GM18508 (cell line): Measurements from ENCODE around the gene SCIN.
"Not testable (repeated sequence)": the region's sequence is repeated elsewhere in the genome, so short reads cannot be mapped to it uniquely, and the experiment has no call there.

ENCODE experiments used
- ATAC-seq: cut with Tn5 transposase; IDR thresholded peaks from one replicate; pipeline ENCODE4 v1.9.1; 2021; ENCODE audit warnings: moderate number of reproducible peaks; ENCODE audit not compliant: insufficient read depth, unreplicated experiment

Gene SCIN

DNA sequence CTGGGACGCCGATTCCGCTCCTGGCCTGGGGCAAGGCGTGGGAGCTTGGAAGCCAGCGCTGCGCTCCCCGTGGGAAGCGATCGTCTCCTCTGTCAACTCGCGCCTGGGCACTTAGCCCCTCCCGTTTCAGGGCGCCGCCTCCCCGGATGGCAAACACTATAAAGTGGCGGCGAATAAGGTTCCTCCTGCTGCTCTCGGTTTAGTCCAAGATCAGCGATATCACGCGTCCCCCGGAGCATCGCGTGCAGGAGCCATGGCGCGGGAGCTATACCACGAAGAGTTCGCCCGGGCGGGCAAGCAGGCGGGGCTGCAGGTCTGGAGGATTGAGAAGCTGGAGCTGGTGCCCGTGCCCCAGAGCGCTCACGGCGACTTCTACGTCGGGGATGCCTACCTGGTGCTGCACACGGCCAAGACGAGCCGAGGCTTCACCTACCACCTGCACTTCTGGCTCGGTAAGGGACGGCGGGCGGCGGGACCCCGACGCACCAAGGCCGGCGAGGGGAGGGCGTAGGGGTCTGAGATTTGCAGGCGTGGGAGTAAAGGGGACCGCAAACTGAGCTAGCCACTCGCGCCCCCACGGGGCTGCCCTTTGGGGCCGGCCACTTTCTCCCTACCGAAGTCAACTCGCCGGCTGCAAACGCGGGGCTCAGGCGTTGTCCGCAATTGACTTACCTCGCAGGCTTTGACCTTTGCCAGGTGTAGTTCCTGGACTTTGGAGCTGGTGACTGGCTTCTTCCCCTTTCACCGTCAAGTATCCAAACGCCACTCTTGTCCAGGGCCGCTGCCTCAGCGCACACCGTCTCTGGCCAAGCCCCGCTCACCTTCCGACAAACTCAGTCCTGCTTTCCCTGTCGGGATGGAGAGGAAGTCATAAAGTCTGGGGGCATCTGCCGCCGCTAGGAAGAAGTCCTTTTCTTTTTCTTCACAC, at the start of gene SCIN:
TSS of gene SCIN (plus strand) at position 187 of the 928 bp plus-strand sequence. CDS start at position 254, 67 bp downstream.
- no peak for ATAC-seq

DNA sequence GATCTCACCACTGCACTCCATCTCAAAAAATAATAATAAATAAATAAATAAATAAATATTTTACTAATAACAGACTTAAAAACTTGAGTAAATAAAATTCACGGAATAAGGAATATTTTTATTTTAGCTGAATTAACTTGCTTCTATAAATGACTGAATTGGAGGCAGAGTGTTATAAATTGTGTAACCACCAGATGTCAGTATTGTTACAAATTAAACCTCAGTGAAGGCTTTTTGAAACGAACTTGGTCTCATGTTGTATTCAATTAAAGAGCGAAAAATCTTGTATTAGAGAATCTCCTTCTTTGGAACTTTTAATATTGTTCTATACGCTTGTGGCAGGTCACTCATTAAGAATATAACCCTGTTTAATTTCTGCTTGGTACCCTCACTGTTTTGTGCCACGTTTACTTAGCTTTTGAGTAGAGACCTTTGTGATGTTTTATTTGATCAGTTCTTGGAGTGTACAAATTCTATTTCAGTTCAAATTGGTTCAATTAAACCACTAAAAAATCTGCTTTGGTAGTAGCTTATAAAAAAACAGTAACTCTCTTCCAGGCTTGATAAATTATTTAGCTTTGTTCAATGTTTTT, 45.6 kb upstream of the SCIN start:
- ATAC-seq = peak; percentile 77

DNA sequence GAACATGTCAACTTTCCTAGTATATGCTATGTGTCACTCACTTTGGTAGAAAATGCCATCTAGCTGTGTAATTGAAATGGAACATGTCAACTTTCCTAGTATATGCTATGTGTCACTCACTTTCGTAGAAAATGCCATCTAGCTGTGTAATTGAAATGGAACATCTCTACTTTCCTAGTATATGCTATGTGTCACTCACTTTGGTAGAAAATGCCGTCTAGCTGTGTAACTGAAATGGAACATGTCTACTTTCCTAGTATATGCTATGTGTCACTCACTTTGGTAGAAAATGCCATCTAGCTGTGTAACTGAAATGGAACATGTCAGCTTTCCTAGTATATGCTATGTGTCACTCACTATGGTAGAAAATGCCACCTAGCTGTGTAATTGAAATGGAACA, 43.8 kb upstream of the SCIN start:
- ATAC-seq = not testable (repeated sequence)

DNA sequence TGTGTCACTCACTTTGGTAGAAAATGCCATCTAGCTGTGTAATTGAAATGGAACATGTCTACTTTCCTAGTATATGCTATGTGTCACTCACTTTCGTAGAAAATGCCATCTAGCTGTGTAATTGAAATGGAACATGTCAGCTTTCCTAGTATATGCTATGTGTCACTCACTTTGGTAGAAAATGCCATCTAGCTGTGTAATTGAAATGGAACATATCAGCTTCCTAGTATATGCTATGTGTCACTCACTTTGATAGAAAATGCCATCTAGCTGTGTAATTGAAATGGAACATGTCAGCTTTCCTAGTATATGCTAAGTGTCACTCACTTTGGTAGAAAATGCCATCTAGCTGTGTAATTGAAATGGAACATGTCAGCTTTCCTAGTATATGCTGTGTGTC, 42.9 kb upstream of the SCIN start:
- ATAC-seq = not testable (repeated sequence)

DNA sequence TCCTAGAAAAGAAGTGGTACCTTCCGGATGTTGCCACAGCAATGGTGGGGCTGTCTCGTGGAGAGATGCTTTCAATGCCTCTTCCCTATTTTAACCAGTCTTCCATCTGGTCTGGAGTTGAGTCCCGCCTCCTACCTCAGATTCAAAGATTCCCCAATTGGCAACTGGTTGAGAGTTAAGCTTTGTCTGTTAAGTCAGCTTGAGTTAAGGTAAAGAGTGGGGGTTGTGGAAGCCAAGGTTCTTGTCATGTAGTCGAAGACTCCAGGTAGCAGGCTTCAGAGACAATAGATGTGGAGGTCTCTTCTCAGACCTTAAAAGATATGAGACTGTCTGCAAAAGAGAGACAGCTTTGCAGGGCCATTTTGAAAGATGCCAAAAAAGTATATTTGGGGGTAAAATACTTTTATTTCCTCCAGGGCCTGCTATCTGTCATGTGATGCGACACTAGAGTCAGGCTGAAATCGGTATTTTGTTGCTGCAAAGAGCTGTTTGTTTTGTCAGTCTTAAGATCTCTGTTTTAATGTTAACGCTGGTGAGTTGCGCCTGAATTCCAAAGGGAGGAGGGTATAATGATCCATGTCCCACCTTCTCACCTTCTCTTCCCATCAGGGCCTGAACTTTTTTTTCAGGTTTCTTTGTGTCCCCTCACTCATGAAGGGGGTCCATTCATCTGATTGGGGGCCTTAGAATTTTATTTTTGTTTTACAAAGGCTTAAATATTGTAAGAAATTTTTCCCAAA, 40.4 kb upstream of the SCIN start:
- ATAC-seq = no peak

DNA sequence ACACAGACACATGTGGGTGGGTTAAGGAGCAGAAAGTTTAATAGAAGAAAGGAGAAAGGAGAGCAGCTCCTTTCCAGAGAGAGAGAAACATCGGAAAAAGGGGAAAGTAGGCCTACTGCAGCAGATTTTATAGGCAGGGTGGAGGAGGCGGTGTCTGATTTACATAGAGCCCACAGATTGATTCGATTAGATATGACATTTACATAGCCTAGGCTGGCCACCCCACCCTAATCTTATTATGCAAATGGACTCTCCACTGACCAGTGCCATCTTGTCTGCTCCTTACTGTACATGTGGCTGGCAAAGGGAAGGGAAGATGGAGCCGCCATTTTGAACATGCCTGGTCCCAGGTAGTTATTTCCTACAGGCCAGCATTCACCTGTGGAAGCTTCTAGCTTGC, 38.7 kb upstream of the SCIN start:
- ATAC-seq = no peak

DNA sequence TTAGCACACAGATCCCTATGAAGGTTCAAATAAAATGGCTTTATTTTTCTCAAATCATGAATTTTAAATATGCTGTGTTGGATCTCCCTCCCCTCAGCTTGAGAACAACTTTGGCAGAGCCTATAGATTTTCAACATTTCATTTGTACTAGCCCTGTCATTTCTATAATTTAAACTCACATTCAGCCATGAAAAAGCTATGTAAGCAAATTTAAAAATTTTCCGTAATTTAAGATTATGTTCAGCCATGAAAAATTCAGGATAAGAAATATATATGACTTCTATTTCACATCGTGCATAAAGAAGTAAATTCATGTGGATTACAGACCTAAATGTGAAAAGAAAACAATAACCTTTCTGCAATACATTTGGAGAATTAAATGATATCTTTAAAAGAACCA, 36.5 kb upstream of the SCIN start:
- no peak for ATAC-seq

DNA sequence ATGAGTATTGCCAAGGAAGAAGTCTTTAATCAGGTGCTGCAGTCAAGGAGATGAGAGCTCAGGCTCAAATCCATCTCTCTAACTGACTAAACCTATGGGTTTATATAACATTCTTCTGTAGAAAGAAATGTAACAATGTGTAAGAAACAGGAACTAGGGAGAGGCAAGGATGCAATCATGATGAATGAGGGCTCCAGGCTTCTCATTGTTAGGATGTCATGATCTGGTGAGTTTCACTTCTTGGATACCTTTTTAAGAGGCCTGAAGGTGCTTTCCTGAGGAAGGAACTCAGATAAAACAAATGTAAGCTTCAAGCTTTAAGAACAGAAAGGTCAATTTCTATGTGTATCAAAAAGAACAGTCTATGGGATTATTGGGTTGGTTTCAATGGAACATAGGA, 30.8 kb upstream of the SCIN start:
- no peak for ATAC-seq

DNA sequence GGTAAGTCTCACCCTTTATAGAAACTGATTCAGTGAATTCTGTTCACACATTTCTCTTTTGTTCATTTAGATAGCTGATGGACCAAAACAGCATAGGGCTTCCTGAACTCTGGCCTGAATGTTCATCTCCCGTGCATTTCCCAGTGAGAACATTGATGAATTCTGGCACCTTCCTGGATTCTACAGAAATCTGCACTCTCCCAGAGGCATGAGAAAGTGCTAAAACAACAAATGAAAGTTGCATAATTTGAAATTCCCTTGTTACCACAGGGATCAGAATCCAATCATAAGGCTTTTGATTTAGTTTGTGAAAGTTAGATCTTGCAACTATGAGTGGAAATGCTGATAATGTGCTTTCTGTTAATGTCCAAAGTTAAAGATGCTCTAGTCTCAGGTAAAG, 29.7 kb upstream of the SCIN start:
- ATAC-seq = no peak

DNA sequence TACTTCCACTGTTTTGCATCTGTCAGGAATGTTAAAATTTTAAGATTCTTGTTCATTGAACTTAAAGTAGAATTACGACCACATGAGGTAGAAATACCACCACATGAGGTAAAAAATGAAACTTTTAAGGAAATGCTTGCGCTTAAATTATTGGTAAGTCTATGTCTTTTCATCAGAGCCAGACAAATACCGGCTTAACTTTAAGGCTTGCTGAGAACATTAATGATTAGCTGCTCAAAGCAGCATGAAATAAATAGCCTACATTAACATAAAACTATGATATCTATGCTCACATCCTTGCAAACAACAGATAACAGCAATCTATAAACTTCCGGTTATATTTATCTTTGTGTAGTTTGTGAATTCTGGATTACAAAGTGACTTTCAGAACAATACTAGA, 26.9 kb upstream of the SCIN start:
- ATAC-seq = no peak

DNA sequence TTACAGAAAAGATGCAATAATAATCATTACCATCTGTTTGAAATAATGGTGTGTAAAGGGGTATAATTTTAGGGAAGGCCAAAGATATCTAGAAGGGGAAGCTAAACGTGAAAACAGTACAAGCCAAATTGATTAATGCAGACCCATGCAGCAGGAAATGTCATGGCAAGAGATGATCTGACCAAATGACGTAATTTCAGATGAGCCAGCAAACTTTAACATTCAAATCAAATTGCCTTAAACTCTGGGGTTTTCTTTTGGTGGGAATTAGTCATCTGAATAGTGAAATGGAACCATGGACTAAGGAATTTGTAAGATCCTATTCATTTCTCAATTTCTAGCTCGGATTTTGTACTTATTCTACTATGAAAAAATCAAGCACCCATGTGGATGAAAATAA, 21.4 kb upstream of the SCIN start:
- ATAC-seq = no peak

DNA sequence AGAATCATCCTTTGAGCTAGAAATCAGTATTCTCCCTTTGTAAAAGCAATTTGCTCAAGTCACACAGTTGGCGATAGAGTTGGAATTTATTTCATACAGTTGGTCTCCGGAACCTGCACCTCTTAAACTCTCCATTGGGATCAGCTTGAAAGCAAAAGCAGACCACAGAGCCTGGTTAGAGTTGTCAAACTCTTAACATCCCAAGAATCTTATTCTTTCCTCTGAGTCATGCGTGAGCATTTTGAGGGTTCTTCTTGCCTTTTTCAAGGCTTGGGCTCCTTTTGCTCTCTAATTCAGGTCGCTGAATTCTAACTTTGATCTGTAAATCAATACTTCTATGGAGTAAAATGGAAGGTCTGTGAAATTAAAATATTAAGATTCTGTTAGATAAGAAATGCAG, 19.6 kb upstream of the SCIN start:
- no peak for ATAC-seq

DNA sequence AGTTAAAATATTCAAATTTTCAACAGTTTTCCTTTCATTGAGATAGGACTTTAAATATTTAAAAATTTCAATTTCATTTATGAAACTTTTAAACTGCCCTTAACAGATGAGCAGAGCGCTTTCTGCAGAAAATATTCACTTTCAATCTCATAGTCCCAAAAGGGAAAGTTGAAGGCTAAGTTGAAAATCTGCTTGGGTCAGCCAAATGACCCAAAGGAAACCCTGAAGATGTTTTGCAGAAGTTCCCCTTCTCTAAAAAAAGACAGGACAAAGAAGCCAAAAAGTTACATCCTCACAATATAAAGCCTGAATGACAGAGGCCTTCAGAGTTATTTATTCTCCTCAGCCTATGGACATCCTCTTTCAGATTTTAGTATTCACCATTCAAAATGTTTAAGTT, 17.6 kb upstream of the SCIN start:
- no peak for ATAC-seq

DNA sequence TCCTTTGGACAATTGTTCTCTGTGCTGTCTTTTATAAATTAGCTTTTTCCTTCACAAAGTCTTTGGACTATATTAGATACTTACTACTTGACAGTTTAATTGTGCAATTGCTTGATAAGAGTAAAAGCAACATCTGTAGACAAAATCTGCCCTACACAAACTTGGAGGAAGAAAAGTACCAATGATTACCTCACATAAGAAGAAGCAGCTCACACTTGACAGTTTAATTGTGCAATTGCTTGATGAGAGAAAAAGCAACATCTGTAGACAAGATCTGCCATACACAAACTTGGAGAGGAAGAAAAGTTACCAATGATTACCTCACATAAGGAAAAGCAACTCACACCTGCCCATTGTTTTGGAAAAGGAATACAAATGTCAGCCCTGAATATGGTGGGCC, 17.1 kb upstream of the SCIN start:
- ATAC-seq = no peak

DNA sequence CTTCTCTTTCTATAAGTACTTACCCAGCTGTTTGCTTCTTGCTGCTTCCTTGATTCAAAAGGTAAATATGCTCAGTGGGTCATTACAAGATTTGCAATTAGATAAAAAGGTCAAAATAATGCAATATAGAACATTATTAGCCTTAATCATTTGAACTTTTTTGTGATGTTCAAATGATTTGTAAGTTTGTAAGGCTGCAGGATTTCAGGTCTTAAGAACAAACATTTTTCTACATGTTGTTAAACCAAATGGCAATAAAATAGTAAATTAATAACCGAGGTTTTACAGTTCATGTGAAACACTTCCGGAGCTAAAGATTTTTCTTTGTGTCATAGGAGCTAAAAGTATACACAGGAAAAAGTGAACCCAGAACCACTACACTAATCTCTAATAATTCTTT, 16.2 kb upstream of the SCIN start:
- no peak for ATAC-seq

DNA sequence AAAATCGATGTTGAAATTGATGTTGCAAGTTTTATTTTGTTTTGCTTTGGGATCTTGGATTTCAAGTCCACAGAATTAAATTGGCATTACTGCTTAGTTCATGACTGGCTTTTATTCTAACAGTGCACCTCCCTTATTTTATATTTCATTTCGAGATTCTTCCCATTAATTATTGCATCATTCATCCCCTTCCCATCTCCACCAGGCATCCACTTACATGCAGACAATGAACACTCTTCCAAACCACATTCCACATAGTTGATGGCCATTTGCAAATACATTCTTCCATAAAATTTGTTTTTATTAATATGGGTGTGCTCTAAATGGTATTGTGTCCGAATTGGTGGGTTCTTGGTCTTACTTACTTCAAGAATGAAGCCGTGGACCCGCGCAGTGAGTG, 15.6 kb upstream of the SCIN start:
- no peak for ATAC-seq

DNA sequence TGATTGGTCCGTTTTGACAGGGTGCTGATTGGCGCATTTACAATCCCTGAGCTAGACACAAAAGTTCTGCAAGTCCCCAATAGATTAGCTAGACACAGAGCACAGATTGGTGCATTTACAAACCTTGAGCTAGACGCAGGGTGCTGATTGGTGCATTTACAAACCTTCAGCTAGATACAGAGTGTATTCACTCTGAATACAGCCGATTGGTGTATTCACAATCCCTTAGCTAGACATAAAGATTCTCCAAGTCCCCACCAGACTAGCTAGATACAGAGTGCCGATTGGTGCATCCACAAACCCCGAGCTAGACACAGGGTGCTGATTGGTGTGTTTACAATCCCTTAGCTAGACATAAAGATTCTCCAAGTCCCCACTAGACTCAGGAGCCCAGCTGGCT, 14.8 kb upstream of the SCIN start:
- not testable (repeated sequence) for ATAC-seq

DNA sequence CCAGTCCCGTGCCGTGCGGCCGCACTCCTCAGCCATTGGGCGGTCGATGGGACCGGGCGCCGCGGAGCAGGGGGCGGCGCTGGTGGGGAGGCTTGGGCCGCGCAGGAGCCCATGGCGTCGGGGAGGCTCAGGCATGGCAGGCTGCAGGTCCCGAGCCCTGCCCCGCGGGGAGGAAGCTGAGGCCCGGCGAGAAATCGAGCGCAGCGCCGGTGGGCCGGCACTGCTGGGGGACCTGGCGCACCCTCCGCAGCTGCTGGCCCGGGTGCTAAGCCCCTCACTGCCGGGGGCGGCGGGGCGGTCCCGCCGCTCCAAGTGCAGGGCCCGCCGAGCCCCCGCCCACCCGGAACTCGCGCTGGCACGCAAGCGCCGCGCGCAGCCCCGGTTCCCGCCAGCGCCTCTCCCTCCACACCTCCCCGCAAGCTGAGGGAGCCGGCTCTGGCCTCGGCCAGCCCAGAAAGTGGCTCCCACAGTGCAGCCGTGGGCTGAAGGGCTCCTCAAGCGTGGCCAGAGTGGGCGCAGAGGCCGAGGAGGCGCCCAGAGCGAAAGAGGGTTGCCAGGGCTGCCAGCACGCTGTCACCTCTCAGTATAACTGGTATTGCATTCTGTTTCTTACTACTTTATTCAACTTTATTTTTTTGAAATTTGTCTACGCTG, 14.3 kb upstream of the SCIN start:
- not testable (repeated sequence) for ATAC-seq

DNA sequence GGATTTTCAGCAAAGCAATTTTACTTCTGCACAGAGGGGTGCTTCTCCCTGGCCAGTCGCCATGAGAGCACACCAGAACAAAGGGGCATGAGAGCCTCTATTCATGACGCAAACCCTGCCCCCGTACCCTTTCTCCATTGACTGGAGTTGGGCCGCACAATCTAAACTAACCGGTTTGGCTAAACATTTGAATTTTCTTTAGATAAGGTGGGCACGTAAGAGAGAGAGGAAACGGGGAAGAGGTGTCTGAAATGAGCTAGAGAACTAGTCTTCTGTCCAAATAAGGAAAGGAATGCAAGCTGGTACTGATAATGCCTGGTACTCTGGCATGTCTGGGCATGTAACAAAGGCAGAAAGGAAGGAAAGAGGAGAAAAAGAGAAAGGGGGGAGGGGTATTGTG, 13.2 kb upstream of the SCIN start:
- ATAC-seq = no peak

DNA sequence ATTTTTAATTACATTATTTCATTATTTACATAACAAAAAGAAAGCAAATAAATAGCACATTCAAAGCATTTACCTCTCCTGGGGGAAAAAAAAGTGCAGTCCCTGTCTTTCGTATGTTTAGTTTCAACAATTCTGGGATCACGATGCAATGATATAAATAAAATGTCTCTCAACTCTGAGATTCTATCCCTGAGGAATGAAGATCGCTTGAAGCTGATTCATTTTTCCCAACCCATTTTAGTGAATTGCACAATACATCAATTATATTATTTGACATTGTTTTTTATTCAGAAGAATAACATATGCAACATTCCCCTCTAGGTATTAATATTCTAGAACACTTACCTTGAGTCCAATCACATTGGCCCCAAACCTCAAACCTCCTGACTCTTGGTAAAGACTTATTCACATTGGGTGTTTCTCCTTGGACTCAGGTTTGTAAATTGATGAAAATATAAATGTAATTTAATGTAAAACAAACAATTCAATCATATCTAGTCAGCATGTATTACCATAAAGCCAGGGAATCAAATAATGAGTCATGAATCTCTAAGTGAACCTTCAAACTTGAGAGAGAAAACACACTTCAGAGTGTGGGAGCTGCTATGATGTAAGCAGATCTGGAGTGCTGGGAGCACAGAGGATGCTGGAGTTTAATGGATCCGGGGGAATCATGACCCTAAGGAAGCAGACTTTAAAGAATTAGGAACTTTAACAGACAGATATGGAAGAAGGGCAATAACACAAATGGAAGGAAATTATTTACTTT, 5.3 kb upstream of the SCIN start:
- ATAC-seq = no peak
